ENCODE measurements around the gene SOBP.
A peak's percentile ranks its signal among the peaks of the same experiment; 100 is the strongest.

The SOBP gene

GRCh38 chr6:107554918-107555317 lies 65.0 kb downstream of the SOBP start:
- no peak for DNase-seq

- no peak for DNase-seq
These were observed 65.5 kb downstream of the SOBP start for GRCh38 chr6:107555449-107555848.

- no peak for DNase-seq
These were observed 66.2 kb downstream of the SOBP start for GRCh38 chr6:107556082-107556481.

- DNase-seq = no peak
These were observed 67.8 kb downstream of the SOBP start for GRCh38 chr6:107557698-107558097.

GRCh38 chr6:107560657-107561056 lies 70.7 kb downstream of the SOBP start:
- DNase-seq = no peak

- DNase-seq = no peak
These were observed 71.4 kb downstream of the SOBP start for GRCh38 chr6:107561306-107561705.

GRCh38 chr6:107563694-107564588 lies 74.0 kb downstream of the SOBP start:
- DNase-seq = peak; percentile 48 to 58

GRCh38 chr6:107564589-107564951 lies 74.7 kb downstream of the SOBP start:
- DNase-seq = no peak

GRCh38 chr6:107565165-107565723 lies 75.3 kb downstream of the SOBP start:
- DNase-seq = no peak

GRCh38 chr6:107567643-107568042 lies 77.7 kb downstream of the SOBP start:
- no peak for DNase-seq

GRCh38 chr6:107569473-107569872 lies 79.6 kb downstream of the SOBP start:
- DNase-seq = no peak

GRCh38 chr6:107571354-107571753 lies 81.4 kb downstream of the SOBP start:
- no peak for DNase-seq

- no peak for DNase-seq
These were observed 83.0 kb downstream of the SOBP start for GRCh38 chr6:107572886-107573285.

- no peak for DNase-seq
These were observed 84.9 kb downstream of the SOBP start for GRCh38 chr6:107574856-107575255.

GRCh38 chr6:107576852-107577251 lies 86.9 kb downstream of the SOBP start:
- no peak for DNase-seq

GRCh38 chr6:107578642-107579341 lies 88.9 kb downstream of the SOBP start:
- peak; percentile 84 to 90 for DNase-seq

GRCh38 chr6:107579456-107580056 lies 89.6 kb downstream of the SOBP start:
- peak in 1 of 2 experiments; percentile 40 for DNase-seq

- no peak for DNase-seq
These were observed 92.2 kb downstream of the SOBP start for GRCh38 chr6:107582086-107582485.

GRCh38 chr6:107584726-107585125 lies 94.8 kb downstream of the SOBP start:
- DNase-seq = peak; percentile 46 to 66

- DNase-seq = peak; percentile 87 to 90
These were observed 96.0 kb downstream of the SOBP start for GRCh38 chr6:107585815-107586435.

GRCh38 chr6:107587451-107587850 lies 97.5 kb downstream of the SOBP start:
- no peak for DNase-seq

- DNase-seq = no peak
These were observed 99.3 kb downstream of the SOBP start for GRCh38 chr6:107589199-107589598.

GRCh38 chr6:107589934-107590333 lies 100.0 kb downstream of the SOBP start:
- DNase-seq = no peak
